Measurements from ENCODE around the gene ARRDC5. TPM values are rescaled to one million over a fixed set of nuclear protein-coding genes. Genes with fewer than 3 reads are reported as not detected.

The ARRDC5 gene
- total RNA-seq (2022; extraction: Qiagen RNA extraction), result not detected in 5 replicates

DNA sequence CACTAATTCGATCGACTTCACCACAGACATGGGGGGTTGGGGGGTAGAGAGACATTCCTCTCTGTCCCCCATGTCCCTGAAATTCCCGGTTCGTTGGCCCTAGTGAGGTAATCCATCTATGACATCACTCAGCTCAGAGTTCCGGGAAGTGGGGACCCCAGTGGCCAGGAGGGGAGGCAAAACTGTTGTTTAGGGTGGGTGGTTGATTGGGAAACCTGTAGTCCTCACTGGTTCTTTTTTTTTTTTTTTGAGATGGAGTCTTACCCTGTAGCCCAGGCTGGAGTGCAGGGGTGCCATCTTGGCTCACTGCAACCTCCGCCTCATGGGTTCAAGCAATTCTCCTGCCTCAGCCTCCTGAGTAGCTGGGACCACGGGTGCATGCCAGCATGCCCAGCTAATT lies at the start of gene ARRDC5:
TSS of gene ARRDC5 (minus strand) at position 101 of the 400 bp plus-strand sequence. CDS start at position 30, 71 bp downstream.

GRCh38 chr19:4909156-4909896 lies 6.6 kb upstream of the ARRDC5 start, which contains the start of gene UHRF1:
Gene UHRF1 (plus strand): TSS chr19:4909501. CDS start chr19:4910886, 1,385 bp downstream.

DNA sequence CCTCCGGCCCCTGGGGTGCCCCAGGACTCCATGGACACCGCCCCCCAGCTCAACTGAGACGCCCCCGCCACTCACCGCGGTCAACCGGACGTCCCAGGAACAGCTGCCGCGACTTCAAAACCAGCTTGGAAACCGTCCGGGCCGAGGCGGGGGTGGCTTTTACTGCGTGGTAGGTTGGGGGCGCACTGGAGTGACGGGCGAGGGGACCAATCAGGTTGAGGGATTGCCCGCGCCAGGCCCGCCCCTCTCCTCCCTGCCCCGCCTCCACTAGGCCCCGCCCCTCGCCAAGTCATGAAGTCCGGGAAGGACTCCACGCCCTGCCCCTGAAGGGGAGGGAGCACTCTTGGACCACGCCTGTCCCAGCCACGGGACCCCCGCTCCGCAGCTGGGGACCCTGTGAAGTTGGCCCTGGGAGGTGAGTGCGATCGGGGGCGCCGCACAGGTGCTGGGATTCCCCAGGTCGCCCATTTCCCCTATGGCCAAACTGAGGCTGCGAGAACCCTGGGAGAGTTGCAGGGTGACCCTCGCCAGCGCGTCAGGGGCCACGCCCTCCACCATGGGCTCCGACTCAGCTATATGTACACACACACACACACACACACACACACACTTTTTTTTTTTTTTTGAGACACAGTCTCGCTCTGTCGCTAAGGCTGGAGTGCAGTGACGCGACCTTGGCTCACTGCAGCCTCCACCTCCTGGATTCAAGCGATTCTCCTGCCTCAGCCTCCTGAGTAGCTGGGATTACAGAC lies 35.0 kb downstream of the ARRDC5 start, which contains the start of gene PLIN3:
TSS of gene PLIN3 (minus strand) at position 134 of the 752 bp plus-strand sequence. CDS start 6,273 bp downstream, outside the sequence.

Other genes with a start within 250 kb of the ARRDC5 start
- 110 to 145 TPM (median 139 TPM) in 5 replicates for gene MYDGF, start 232.6 kb downstream of the ARRDC5 start, total RNA-seq (2022; extraction: Qiagen RNA extraction)
- gene DPP9, start 179.1 kb downstream of the ARRDC5 start, total RNA-seq (2022; extraction: Qiagen RNA extraction), result 57.7 to 68.5 TPM (median 64.4 TPM) in 5 replicates
- 5.1 to 5.7 TPM (median 5.4 TPM) in 5 replicates for gene FEM1A, start 111.2 kb downstream of the ARRDC5 start, total RNA-seq (2022; extraction: Qiagen RNA extraction)
- 7.3 to 10.1 TPM (median 9.4 TPM) in 5 replicates for gene TICAM1, start 71.2 kb downstream of the ARRDC5 start, total RNA-seq (2022; extraction: Qiagen RNA extraction)
- gene PLIN3, start 35.2 kb downstream of the ARRDC5 start, total RNA-seq (2022; extraction: Qiagen RNA extraction), result 105 to 136 TPM (median 127 TPM) in 5 replicates
- gene UHRF1, start 6.6 kb upstream of the ARRDC5 start, total RNA-seq (2022; extraction: Qiagen RNA extraction), result 42.9 to 49.8 TPM (median 46.6 TPM) in 5 replicates
- gene KDM4B, start 66.2 kb upstream of the ARRDC5 start, total RNA-seq (2022; extraction: Qiagen RNA extraction), result 5.6 to 9.0 TPM (median 7.8 TPM) in 5 replicates